Right hindlimb (tissue), 1 donor: Measurements from ENCODE around the gene YTHDF1.

ENCODE experiments used
- DNase-seq: peaks from one replicate; pipeline ENCODE4 v3.0.0-alpha.2; 2018

Gene YTHDF1

GRCh38 chr20:63206878-63207277, 9.1 kb downstream of the YTHDF1 start:
- no peak for DNase-seq

DNA sequence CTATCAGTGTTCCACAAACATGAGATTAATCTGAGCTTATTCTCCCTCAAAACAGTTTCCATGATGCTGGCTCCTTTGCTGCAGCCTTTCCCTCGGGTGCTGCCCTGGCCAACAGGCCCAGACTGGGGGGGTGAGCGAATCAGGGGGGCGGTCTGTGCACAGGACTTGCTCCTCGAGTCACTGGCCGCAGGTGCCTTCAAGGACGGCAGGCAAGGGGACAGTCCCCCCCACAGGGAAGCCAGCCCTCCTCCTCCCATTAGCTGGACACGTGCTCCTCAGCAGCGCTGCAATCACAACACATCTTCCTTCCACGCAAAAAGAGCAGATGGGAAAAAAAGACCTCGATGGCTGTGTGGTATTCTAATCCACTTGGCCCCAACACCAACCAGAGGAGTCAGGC, 10.0 kb downstream of the YTHDF1 start:
- DNase-seq: no peak

GRCh38 chr20:63204362-63204761, 11.6 kb downstream of the YTHDF1 start:
- no peak for DNase-seq

- DNase-seq: no peak
Measured at GRCh38 chr20:63202811-63203526, 13.0 kb downstream of the YTHDF1 start.

- no peak for DNase-seq
Measured at GRCh38 chr20:63202021-63202420, 13.9 kb downstream of the YTHDF1 start.

DNA sequence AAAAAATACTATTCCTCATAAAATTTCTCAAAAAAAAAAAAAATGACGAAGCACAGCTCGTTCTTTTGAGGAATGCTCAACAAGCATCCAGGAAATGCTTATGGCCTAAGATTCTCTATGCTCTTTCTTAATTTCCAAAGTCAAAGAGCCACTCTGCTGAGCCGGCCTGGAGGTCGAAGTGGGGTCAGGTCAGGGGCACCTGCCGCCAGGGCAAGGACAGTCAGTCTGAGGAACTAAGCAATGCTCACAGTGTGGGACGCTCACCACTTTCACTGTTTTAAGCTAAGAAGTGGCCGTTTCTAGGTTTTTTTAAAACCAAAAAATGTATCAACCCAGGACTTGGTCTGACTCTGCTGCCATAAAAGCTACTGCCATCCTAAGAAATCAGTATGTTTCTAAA, 17.3 kb downstream of the YTHDF1 start:
- DNase-seq: no peak

GRCh38 chr20:63196768-63197470, 19.0 kb downstream of the YTHDF1 start:
- DNase-seq: no peak

DNA sequence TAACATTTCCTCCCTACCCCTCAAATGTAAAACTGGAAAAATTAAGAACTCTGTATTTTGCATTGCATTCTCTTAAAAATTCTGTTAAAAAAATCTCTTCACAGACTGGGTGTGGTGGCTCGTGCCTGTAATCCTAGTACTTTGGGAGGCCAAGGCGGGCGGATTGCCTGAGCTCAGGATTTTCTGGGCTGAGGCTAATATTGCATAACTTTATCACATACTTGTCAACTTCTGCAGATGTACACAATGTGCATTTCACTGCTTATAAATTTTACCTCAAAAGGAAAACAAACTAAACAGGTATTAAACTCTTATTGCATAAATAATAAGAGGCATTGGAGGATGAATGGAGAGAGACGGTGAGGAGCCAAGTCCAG, 21.1 kb downstream of the YTHDF1 start:
- DNase-seq: no peak

- DNase-seq: no peak
Measured at GRCh38 chr20:63194007-63194796, 21.7 kb downstream of the YTHDF1 start.

DNA sequence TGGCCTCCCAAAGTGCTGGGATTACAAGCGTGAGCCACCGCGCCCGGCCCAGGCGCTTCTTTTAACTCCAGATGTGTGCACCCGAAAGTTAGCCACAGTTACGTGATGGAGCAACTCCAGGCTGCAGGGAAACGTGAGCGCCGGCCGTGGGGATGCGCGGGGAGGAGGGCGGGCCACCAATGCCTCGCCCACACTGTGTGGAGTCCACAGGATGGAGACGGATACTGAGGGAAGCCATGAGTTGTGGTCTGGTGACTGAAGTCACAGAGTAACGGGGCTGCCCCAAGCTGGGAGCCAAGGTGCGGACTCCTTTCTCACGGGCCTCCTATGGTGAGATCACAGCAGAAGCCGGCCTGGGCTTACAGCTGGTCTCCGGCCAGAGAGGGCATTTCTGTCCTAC, 23.2 kb downstream of the YTHDF1 start:
- DNase-seq: no peak

GRCh38 chr20:63191400-63191799, 24.5 kb downstream of the YTHDF1 start:
- DNase-seq: no peak

DNA sequence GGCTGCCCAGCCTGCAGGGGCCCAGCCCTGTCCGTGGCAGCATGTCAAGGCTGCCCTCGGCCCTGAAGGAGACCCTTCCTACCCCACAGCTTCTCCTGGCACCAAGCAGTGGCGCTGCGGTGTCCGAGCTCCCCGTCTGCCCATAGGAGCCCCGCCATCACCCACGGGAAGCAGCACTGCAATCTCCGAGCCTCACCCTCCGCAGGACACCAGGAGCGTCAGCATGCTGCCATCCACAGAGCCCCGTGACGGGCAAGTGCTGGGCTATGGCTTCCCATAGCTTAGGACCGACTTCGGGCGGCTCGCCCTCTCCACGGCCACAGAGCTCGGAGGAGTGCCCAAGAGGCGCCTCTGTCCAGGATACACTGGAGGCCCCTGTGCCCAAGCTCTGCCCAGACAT, 25.1 kb downstream of the YTHDF1 start:
- no peak for DNase-seq

DNA sequence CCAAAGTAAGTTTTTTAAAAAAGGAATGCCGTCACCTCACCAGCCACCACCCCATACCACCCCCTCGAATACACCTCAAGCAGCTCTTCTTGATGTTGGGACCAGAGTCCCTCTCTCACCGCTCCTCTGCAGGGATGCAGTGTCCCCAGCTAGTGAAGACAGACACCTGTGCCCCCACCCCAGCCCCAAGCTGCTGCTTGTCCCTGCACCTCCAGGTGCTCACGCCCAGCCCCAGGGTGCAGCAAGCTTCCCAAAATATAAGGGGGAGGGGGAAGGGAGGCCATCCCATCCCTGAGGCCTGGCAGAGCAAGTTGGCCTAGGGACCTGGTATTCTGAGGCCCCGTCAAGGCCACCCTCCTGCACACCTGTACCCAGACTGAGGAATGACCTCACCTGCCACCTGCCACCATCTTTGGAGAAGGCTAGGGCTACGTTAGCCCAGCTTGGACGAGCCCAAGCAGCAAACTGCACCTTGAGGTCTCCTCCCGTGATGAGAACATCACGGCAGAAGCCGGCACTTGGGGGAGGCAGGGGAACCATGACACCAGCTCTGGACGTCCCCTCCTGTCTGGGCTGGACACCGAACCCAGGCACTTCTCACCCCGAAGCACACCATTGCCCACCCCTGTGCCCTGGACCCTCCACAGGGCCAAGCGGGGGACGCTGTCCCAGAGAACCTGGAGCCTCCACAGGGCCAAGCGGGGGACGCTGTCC, 25.9 kb downstream of the YTHDF1 start:
- no peak for DNase-seq

DNA sequence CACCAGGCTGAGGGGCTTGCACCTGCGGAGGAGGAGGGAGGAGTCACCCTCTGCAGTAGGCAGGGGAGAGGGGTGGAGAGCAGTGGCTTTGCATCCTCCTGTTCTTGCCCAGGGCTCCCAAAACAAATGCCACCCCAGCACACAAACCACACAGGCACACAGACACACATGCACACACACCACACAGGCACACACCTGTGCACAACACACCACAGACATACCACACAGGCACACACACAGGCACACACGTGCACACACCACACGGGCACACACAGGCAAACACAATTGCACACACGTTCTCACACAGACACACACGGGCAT, 26.6 kb downstream of the YTHDF1 start:
- no peak for DNase-seq

- no peak for DNase-seq
Measured at GRCh38 chr20:63188641-63189321, 27.1 kb downstream of the YTHDF1 start.

- no peak for DNase-seq
Measured at GRCh38 chr20:63188159-63188442, 27.8 kb downstream of the YTHDF1 start.

DNA sequence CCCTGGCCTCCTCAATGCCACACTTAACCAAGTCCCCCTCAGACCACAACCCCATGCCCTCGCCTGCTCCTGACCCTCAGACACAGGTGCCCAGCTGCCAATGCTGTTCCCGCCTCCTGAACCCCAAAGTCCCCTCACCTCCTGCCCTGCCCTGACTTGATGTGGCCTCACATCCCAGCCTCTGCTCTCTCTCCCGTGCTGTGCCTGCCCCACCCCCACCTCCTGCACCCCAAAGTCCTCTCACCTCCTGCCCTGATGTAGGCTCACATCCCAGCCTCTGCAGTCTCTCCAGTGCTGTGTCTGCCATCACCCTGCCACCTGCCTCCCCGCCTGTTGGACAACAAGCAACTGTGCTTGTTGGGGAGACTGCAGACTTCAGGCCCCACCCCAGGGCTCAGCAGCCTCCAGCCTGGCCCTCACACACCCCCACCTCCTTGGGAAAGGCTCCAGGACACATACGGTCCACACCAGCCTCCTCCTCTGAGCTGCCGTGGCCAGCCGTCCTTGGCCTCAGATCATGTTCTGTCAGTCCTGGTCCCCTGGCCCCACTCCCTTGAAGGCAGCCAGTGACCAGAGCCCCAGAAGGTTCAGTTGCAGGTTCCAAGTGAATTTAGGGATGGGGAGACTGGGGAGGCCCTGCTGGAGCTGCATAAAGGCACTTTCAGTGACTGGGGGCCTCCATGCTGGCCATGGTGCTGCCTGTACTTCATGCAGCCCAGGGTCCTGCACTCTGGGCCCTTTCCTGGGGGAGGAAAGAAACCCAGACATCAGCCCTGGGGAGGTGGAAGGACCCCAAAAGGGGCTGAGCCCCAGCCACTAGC, 28.4 kb downstream of the YTHDF1 start:
- DNase-seq: no peak

DNA sequence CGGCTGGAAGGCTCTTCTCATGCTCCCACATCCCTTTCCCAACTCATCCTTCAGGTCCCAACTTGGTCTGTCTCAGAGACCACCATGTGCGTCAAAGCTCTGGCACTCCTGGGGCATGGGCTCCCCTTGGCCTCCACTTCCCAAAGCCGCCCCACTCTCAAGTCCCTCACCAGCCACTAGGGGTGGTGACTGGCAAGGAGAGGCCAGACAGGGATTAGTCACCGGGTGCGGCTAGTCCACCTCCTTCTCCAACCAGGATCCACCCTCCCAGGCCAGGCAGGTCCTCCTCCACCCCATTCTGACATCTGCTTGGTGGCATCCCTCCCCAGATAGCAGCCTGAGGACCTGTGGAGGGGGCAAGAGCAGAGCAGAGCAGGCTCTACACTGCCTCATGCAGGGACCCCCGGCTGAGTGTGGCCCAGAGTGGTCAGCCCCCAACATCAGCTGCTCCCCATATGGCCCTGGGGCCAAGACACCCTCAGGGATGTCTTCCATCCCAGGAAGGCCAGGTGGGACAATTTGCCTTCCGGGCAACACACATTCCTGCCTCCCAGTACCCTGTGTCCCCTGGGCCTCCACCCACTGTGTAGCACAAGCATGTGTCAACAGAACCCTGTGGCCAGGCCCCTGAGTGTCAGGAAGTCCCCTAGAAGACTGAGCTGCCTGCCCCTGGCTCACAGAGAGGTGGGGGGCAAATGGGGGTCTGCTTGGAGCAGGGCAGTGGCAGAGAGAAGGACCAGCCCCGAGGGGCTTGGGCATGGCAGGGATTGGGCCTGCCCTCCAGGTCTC, 29.2 kb downstream of the YTHDF1 start:
- no peak for DNase-seq

- DNase-seq: no peak
Measured at GRCh38 chr20:63186084-63186483, 29.8 kb downstream of the YTHDF1 start.

DNA sequence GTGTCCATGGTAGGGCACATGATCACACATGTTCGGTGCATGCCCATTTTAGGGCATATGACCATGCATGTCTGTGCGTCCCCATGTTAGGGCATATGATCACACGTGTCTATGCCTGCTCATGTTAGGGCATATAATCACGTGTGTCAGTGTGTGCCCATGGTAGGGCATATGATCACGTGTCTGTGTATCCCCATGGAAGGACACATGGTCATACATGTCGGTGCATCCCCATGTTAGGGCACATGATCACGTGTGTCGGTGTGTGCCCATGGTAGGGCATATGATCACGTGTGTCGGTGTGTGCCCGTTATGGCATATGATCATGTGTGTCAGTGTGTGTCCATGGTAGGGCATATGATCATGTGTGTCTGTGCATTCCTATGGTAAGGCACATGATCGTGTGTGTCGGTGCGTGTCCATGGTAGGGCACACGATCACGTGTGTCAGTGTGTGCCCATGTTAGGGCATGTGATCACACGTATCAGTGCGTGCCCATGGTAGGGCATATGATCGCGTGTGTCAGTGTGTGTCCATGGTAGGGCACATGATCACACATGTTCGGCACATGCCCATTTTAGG, 30.6 kb downstream of the YTHDF1 start:
- DNase-seq: no peak
